Activated CD8-positive, alpha-beta memory T cell treated with anti-CD3 and anti-CD28 coated beads, Interleukin-2, amount 50 U/mL, for 24 hours (primary cell): ENCODE data around the gene ZNF646.
A peak's percentile ranks its signal among the peaks of the same experiment; 100 is the strongest.

Source experiments
- DNase-seq: peaks from one replicate; pipeline ENCODE4 v3.0.0-alpha.2; 2020; ENCODE audit errors: extremely low read depth

Gene ZNF646

DNA sequence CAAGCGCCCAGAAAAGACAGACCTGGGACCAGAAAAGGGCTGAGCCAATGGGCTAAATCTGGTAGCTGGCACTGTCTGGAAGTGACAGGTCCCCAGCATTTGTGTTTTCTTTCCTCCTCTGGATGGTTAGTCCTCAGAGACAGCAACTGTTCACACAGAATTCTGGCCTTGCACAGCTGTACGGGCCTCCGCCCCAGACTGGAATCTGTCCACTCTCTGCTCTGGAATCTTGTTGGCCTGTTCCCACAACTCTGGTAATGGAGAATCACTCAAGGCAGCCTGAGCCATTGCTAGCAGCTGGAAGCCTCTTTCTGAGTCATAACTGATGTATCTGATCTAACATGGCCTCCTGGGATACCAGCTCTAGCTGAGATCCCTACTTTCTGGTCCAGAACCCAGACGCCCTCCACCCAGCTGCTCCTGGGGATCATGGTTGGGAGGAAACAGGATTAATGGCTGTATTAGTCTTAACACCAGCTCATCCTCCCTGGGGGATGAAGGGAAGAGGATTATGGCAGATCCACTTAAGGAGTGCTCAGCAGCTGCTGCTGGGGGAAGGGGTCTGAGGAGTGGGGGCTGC lies 9.2 kb upstream of the ZNF646 start:
- no peak for DNase-seq

DNA sequence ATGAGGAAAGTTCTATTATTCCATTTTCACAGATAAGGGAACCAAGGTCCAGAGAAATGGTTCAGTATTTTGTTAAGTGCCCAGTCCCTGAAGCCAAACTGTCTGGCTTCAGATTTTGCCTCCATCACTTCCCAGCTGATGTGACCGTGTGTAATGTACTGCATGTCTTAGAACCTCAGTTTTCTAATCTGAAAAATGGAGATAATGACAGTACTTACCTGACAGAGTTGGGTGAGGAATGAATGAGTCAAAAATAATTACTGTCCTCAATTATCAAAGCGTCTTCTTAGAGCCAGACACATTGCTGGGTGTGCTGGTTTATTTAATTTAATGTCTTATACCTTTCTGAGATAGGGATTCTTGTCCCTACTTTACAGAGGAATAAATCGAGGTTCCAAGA lies 6.9 kb upstream of the ZNF646 start:
- no peak for DNase-seq

DNA sequence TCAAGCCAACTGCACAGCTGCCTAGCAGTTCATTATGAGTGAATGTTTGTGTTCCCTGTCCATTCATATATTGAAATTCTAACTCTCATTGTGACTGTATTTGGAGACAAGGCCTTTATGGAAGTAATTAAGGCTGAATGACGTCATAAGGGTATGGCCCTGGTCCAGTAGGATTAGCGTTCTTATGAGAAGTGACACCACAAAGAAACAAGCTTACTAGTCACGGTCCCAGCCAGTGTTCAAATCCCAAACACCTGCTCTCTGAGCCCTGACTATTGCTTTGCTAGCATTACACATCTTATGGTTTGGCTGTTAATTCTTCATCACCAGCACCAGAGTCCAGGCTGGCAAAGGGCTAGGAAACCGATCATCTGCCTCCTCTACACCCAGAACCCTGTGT lies 2.4 kb upstream of the ZNF646 start:
- no peak for DNase-seq

DNA sequence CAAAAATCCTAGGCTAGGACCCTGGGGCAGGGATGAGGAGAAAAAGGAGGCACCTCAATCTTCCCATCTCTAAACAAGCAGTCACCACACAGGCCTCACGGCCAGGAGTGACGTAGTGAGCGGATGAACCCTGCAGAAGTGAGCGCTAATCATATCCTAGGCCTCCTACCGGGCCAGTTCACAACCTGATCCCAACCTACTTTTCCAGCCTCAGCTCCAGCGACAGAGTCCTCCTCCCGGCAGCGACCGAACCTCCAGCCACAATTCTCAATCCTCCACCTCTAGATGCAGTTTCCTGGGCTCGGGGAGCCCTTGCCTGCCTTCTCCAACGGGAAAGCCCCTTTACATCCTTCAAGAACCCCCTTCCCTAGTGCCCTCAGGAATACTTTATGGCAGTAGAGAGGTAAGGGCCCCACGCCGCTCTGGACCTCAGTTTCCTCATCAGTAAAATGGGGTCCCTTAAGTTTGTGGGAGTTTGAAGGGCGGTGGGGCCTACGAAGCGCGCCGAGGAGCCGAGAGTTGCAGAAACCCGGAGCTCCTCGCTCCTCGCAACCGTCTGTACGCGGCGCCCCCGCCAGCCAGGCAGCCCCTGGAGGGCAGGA lies 1.6 kb upstream of the ZNF646 start:
- DNase-seq: no peak

DNA sequence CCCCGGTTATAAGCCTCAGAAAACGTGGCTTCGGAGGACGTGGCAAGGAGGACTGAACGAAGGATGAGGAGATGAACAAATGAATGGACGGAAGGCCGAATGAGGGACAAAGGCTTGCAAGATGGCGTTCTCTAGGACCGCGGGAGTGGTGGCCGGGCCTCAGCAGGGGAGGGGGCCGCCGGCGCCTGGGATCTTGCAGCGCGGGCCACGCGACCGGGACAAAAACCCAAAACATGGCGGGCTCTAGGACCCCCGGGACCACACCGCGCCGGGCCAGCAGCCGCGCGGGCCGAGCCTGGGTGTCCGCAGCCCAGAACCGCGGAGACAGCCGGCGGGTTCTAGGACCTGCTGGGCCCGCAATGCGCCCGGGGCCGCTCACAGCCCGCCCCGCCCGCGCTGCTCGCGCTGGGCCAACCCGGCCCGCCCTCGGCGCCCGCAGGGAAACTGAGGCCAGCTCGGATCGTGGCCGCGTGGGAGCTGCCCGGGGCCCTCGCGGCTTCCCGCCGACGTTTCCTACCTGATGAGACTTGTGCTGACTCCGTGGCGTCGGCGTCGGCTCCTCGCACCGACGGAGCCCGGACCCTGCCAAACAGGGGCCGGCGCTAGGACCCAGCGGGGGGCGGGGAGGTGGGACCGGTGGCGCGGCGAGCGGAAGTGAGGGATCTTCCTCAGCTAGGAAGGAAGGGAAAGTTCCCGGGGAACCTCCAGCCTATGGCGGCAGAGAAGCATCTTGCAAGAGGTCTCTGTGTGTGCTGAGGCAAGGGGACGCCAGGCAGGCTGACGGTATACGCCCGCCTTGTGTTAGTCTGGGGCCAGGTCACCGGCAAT lies 866 bp upstream of the ZNF646 start:
- peak; percentile 72 for DNase-seq

DNA sequence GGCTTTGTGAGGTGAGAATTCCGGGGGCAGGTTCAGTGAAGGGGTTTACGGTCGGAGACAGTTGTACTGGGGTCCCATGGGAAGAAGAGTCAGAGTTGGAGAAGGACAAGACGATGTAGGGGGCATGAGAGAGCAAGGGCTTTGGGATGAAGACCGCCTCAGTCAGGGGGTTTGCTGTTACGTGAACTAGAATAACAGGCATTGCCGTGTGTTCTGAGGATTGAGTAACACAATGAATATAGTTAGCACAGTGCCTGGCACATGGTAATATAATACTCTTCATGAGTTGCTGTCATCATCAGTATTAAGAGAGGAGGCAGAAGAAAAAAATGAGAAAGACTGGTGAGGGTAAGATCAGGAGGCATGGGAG lies 577 bp downstream of the ZNF646 start:
- no peak for DNase-seq

DNA sequence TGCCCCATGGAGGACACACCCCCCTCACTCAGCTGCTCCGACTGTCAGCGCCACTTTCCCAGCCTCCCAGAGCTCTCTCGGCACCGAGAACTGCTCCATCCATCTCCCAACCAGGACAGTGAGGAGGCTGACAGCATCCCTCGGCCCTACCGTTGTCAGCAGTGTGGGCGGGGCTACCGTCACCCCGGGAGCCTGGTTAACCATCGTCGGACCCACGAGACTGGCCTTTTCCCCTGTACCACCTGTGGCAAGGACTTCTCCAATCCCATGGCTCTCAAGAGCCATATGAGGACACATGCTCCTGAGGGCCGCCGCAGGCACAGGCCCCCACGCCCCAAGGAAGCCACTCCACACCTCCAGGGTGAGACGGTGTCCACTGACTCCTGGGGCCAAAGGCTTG lies 2.1 kb downstream of the ZNF646 start:
- DNase-seq: no peak

DNA sequence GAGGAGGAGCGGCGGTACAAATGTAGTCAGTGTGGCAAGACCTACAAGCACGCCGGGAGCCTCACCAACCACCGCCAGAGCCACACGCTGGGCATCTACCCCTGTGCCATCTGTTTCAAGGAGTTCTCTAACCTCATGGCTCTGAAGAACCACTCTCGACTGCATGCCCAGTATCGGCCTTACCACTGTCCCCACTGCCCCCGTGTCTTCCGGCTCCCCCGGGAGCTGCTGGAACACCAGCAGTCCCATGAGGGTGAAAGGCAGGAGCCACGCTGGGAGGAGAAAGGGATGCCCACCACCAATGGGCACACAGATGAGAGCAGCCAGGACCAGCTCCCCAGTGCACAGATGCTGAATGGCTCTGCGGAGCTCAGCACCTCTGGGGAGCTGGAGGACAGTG lies 2.8 kb downstream of the ZNF646 start:
- no peak for DNase-seq

DNA sequence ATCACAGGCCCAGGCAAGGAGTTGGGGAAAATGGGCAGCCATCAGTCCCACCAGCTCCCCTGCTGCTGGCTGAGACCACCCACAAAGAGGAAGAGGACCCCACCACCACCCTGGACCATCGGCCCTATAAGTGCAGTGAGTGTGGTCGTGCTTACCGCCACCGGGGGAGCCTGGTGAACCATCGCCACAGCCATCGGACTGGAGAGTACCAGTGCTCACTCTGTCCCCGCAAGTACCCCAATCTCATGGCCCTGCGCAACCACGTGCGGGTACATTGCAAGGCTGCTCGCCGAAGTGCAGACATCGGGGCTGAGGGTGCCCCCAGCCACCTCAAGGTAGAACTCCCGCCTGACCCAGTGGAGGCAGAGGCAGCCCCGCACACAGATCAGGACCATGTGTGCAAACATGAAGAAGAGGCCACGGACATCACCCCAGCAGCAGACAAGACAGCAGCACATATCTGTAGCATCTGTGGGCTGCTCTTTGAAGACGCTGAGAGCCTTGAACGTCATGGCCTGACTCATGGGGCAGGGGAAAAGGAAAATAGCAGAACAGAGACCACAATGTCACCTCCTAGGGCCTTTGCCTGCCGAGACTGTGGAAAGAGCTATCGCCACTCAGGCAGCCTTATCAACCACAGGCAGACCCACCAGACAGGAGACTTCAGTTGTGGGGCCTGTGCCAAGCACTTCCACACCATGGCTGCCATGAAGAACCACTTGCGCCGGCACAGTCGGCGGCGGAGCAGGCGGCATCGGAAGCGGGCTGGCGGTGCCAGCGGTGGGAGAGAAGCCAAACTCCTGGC lies 3.6 kb downstream of the ZNF646 start:
- no peak for DNase-seq

DNA sequence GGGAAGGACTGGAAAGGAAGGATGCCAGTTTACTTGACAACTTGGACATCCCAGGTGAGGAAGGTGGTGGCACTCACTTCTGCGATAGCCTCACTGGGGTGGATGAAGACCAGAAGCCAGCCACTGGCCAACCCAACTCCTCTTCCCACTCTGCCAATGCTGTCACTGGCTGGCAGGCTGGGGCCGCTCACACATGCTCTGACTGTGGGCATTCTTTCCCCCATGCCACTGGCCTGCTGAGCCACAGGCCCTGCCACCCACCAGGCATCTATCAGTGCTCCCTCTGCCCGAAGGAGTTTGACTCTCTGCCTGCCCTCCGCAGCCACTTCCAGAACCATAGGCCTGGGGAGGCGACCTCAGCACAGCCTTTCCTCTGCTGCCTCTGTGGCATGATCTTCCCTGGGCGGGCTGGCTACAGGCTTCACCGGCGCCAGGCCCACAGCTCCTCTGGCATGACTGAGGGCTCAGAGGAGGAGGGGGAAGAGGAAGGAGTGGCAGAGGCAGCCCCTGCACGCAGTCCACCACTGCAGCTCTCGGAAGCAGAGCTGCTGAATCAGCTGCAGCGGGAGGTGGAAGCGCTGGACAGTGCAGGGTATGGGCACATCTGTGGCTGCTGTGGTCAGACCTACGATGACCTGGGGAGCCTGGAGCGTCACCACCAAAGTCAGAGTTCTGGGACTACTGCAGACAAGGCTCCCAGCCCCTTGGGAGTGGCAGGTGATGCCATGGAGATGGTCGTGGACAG lies 4.5 kb downstream of the ZNF646 start:
- no peak for DNase-seq

DNA sequence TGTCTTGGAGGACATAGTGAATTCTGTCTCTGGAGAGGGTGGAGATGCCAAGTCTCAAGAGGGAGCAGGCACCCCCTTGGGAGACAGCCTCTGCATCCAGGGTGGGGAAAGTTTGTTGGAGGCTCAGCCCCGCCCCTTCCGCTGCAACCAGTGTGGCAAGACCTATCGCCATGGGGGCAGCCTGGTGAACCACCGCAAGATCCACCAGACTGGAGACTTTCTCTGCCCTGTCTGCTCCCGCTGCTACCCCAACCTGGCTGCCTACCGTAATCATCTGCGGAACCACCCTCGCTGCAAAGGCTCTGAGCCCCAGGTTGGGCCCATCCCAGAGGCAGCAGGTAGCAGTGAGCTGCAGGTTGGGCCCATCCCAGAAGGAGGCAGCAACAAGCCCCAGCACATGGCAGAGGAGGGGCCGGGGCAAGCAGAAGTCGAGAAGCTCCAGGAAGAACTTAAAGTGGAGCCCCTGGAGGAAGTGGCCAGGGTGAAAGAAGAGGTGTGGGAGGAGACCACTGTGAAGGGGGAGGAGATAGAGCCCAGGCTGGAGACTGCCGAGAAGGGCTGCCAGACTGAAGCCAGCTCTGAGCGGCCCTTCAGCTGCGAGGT lies 5.2 kb downstream of the ZNF646 start:
- DNase-seq: no peak

DNA sequence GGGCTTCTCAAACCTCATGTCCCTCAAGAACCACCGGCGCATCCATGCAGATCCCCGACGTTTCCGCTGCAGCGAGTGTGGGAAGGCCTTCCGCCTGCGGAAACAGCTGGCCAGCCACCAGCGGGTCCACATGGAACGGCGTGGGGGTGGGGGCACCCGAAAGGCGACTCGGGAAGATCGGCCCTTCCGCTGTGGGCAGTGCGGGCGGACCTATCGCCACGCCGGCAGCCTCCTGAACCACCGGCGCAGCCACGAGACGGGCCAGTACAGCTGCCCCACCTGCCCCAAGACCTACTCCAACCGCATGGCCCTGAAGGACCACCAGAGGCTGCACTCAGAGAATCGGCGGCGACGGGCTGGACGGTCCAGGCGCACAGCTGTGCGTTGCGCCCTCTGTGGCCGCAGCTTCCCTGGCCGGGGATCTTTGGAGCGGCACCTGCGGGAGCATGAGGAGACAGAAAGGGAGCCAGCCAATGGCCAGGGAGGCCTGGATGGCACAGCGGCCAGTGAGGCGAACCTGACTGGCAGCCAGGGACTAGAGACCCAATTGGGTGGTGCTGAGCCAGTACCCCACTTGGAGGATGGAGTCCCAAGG lies 5.9 kb downstream of the ZNF646 start:
- no peak for DNase-seq

DNA sequence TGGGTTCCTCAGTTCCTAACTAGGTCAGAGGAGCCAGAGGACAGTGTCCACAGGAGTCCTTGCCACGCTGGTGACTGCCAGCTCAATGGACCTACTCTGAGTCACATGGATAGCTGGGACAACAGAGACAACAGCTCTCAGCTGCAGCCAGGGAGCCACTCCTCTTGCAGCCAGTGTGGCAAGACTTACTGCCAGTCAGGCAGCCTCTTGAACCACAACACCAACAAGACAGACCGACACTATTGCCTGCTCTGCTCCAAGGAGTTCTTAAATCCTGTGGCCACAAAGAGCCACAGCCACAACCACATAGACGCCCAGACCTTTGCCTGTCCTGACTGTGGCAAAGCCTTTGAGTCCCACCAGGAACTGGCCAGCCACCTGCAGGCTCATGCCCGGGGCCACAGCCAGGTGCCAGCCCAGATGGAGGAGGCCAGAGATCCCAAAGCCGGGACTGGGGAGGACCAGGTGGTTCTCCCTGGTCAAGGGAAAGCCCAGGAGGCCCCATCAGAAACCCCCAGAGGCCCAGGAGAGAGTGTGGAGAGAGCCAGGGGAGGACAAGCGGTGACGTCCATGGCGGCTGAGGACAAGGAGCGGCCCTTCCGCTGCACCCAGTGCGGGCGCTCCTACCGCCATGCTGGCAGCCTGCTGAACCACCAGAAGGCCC lies 6.7 kb downstream of the ZNF646 start:
- no peak for DNase-seq

DNA sequence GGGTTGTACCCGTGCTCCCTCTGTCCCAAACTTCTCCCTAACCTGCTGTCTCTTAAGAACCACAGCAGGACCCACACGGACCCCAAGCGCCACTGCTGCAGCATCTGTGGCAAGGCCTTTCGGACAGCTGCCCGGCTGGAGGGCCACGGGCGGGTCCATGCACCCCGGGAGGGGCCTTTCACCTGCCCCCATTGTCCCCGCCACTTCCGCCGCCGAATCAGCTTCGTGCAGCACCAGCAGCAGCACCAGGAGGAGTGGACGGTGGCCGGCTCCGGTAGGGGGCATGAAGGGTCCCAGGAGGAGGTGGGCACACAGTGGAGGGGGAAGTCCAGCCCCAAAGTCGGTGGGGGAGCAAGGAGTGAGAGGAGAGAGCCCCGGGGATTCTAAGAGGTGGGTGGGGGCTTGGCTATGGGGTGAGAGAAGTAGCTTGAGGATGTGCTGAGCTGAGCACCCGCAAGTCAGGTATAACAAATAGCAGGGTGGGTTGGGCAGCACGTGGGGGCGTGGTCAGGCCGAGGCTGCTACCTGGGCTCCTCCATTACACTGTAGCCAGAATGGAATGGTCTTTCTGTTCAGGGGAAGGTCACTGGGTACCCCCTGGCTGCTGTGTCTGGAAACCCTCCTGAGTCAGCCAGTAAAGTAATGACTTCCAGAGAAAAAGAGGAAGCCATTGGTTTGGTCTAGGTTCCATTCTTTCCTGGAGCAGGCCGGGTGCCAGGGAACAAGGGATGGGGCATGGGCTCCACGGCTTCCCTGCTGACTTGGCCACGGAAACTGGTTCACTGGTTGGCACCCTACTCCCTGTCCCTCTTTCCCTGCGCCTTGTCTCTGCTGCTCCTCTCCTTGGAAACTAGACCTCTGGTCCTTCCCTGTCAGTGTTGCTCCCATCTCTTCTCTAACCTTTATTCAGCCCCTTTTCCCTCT lies 7.5 kb downstream of the ZNF646 start:
- no peak for DNase-seq

DNA sequence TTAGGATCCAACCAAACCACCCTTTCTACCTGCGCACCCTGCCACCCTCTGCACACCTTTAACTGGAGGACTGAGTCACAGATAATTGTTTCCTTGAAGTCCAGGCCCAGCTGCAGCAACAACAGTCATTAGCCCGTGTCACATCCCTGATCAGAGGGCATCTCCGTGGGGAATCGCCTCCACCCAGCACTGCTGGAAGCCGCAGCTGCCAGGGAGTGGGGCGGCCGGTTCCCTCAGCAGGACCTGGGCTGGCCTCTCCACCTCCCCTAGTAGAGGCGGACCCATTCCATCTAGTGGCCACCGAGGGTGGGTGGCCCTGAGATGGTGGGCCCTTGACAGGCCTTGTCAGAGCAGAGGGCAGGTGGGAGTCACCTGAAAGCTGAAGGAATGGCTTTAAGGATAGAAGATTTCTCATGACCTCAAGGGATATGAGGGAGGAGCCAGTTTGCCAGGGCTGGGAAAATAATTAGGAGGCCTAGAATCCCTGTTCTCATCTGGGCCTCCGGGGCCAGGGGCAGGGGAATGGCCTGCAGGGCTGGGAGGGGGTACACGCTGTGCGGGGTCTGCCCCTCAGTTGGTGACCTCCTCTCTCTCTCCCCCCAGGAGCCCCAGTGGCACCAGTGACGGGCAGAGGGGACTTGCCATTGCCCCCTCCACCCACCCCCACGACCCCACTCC lies 8.3 kb downstream of the ZNF646 start:
- DNase-seq: no peak

DNA sequence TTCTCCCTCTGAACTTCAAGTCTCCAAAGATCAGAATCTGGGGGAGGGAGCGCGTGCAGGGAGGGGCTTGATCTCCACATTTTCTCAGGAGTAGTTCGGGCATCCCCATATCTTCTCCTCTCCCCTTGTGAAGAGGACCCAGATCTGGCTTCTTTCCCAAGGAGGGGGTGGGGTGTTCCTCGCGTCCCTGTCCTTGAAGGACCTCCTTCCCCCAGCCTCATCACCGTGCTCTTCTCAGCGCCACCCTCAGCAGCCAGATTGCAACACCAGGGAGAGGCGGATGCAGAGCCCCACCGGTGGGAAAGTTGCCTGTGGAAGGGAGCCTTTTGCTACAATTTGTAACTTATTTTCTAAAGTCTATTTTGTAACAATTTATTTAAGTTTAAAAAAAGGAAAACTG lies 8.9 kb downstream of the ZNF646 start:
- DNase-seq: no peak

DNA sequence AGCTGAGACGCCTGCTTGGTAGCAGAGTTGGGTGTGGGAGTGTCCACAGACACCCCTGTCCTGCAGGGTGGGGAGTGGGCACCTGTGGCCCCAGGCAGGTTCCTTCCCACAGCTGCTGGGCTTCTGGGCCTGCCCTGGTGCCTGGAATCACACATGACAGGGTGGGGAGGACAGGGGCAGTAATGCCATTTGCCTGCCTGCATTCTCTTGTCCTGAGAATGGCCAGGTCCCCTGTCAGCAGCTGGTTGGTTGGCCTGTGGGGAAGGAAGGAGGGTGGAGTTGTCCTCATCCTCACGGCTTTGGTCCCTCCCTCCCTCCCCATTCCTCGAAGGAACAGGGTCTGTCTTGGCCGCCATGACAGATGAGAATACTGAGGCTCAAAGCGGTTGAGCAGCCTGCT lies 9.3 kb downstream of the ZNF646 start:
- DNase-seq: no peak

DNA sequence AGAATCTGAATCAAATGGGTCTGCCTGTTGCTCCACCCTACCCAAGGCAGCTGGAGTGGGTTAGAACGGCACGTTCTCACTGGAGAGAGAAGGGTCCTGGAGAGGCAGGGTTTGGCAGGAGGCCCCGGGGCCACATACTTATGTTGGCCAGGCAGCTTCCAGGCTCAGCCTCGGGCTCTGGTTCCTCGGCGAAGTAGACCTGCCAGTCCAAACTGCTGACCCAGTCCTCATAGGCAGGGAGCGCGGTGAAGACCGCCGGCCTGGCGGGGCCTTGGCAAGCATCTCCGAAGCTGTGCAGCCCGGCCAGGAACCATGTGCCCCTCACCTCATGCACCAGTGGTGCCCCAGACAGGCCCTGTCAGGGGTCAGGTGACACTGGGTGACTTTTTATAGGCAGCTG lies 9.8 kb downstream of the ZNF646 start:
- no peak for DNase-seq
